ENCODE measurements around the gene ZNF831. TPM values are rescaled to one million over a fixed set of nuclear protein-coding genes. Genes with fewer than 3 reads are reported as not detected.

ZNF831 gene
- total RNA-seq, 1 experiment from 2014 or later: 0.15 TPM

GRCh38 chr20:59125332-59125731 is 38.3 kb upstream of the ZNF831 start:
- ATAC-seq: no peak

More at GRCh38 chr20:59125332-59125731, 38.3 kb upstream of the ZNF831 start:
- H3K27ac ChIP-seq (ENCODE audit: low read depth, low read length): no peak overlapping the region
- H3K4me1 ChIP-seq (ENCODE audit: control insufficient read depth in 1 of 2, insufficient read depth in 2 of 2, low read length in 2 of 2): no peaks in the 10 kb centered on the region
- H2AFZ ChIP-seq (ENCODE audit: low read depth, low read length, poor library complexity, severe bottlenecking): no peak overlapping the region
- peaks cover 5% of the 10 kb centered on the region; the same call in 1 of the 2 replicates for H3K27me3 ChIP-seq (ENCODE audit: insufficient read depth, low read length)
- DNase-seq (ENCODE audit: low read depth, low spot score): no peak
- H3K4me3 ChIP-seq (replicated peaks in 1 of 2; ENCODE audit: low read depth in 1 of 2, low read length in 2 of 2): no peak overlapping the region
- intact Hi-C loops (cut with micrococcal nuclease): no loop called here
- H4K20me1 ChIP-seq (ENCODE audit: insufficient read depth): no peaks in the 10 kb centered on the region
- H3K4me2 ChIP-seq (ENCODE audit: low read length): no peak overlapping the region
- no peaks in the 10 kb centered on the region for H3K9me2 ChIP-seq (ENCODE audit: insufficient read depth)
- no peak overlapping the region for H3K9ac ChIP-seq (ENCODE audit: low read length)
- POLR2A ChIA-PET: no interaction called here
- no peak for TF ChIP-seq SP1 (IDR thresholded peaks at IDR 0.05; ENCODE audit: low read depth)
- no peak for TF ChIP-seq YY1 (IDR thresholded peaks at IDR 0.05; ENCODE audit: extremely low read depth, insufficient replicate concordance, low read depth, low read length)
- TF ChIP-seq EGR1 (IDR thresholded peaks at IDR 0.05; ENCODE audit: low read depth): no peak
- no peak for TF ChIP-seq MAX (IDR thresholded peaks at IDR 0.05)
- no peak for TF ChIP-seq SRF (IDR thresholded peaks at IDR 0.05; ENCODE audit: low read depth)
- TF ChIP-seq CTCF (IDR thresholded peaks at IDR 0.05 in 2 of 3, conservative IDR thresholded peaks at IDR 0.05 in 1 of 3; ENCODE audit: borderline replicate concordance in 1 of 3, insufficient read depth in 1 of 3, low read depth in 2 of 3, low read length in 2 of 3): no peak
- TF ChIP-seq ZNF274 (IDR thresholded peaks at IDR 0.05; ENCODE audit: low read depth, low read length): no peak
- TF ChIP-seq ZFX (IDR thresholded peaks at IDR 0.05): no peak
- no peak for TF ChIP-seq CEBPB (IDR thresholded peaks at IDR 0.05; ENCODE audit: low read depth)
- TF ChIP-seq JUND (IDR thresholded peaks at IDR 0.05): no peak
- no peak for TF ChIP-seq POLR2AphosphoS5 (IDR thresholded peaks at IDR 0.05; ENCODE audit: low read depth, low read length)
- no peak for TF ChIP-seq TCF7L2 (IDR thresholded peaks at IDR 0.05; ENCODE audit: borderline replicate concordance, extremely low read depth, insufficient read depth, insufficient read length)
- no peak for TF ChIP-seq FOSL1 (IDR thresholded peaks at IDR 0.05; ENCODE audit: low read depth)
- no peak for TF ChIP-seq SIN3A (IDR thresholded peaks at IDR 0.05; ENCODE audit: low read depth)
- TF ChIP-seq CBX3 (IDR thresholded peaks at IDR 0.05; ENCODE audit: low read depth): no peak
- TF ChIP-seq, protein P1, sequence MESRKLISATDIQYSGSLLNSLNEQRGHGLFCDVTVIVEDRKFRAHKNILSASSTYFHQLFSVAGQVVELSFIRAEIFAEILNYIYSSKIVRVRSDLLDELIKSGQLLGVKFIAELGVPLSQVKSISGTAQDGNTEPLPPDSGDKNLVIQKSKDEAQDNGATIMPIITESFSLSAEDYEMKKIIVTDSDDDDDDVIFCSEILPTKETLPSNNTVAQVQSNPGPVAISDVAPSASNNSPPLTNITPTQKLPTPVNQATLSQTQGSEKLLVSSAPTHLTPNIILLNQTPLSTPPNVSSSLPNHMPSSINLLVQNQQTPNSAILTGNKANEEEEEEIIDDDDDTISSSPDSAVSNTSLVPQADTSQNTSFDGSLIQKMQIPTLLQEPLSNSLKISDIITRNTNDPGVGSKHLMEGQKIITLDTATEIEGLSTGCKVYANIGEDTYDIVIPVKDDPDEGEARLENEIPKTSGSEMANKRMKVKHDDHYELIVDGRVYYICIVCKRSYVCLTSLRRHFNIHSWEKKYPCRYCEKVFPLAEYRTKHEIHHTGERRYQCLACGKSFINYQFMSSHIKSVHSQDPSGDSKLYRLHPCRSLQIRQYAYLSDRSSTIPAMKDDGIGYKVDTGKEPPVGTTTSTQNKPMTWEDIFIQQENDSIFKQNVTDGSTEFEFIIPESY (IDR thresholded peaks at IDR 0.05; ENCODE audit: extremely low read depth, insufficient replicate concordance, low read length): no peak
- no peak for TF ChIP-seq POLR2A (IDR thresholded peaks at IDR 0.05; ENCODE audit: borderline replicate concordance, extremely low read depth, insufficient read depth, insufficient read length)
- TF ChIP-seq, protein P2, sequence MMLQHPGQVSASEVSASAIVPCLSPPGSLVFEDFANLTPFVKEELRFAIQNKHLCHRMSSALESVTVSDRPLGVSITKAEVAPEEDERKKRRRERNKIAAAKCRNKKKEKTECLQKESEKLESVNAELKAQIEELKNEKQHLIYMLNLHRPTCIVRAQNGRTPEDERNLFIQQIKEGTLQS (IDR thresholded peaks at IDR 0.05): no peak
- CTCF ChIA-PET: no interaction called here
- H3K36me3 ChIP-seq (ENCODE audit: control insufficient read depth in 1 of 2, insufficient read depth in 2 of 2, low read length in 2 of 2): no peaks in the 10 kb centered on the region
- H3K79me2 ChIP-seq (ENCODE audit: insufficient read depth, low read length): no peaks in the 10 kb centered on the region
- no TSS peak for BruUV-seq (replicated peaks)
- H3K9me3 ChIP-seq (ENCODE audit: control insufficient read depth in 1 of 2, insufficient read depth in 1 of 2, low read depth in 1 of 2, low read length in 2 of 2): peaks cover 0 to 6% of the 10 kb centered on the region in 2 experiments; a peak in 1 of 4 replicates
- RAD21 ChIA-PET (ENCODE audit: low non-redundant PET in 1 of 2, low total read pairs in 2 of 2, uncharacterized antibody in 2 of 2, unreplicated experiment in 2 of 2): no interaction called here
